Measurements from ENCODE around the gene DDOST. TPM values are rescaled to one million over a fixed set of nuclear protein-coding genes. Genes with fewer than 3 reads are reported as not detected.
A peak's percentile ranks its signal among the peaks of the same experiment; 100 is the strongest.

DDOST gene
- 100 to 1,000 TPM; 137 to 170 TPM for total RNA-seq

- Mint-ChIP-seq H3K9me3 (ENCODE audit: low read depth) (no peaks in the 10 kb centered on the region), H3K27ac (peak within 1 kb of the TSS; percentile 99), H3K36me3 (peaks cover 19% of the 10 kb centered on the region), H3K4me1 (peaks cover 37% of the 10 kb centered on the region), H3K27me3 (no peaks in the 10 kb centered on the region), H3K4me3 (peak within 1 kb of the TSS; percentile 83)
- peak; percentile 98 for DNase-seq
- peak; percentile 98 for ATAC-seq
- CTCF ChIA-PET = interaction anchor here (1.0 to 6.2 kb wide), 5 partner anchors 16 to 154 kb away, joined by 3 to 39 read pairs (median 7); partner anchors contain the start of genes MUL1 and PINK1
Measured at GRCh38 chr1:20661207-20662109, at the start of gene DDOST. TSS of gene DDOST (minus strand) at chr1:20661369. CDS start at chr1:20661350, 19 bp downstream.

- DNase-seq (no peak), ATAC-seq (no peak)
- CTCF ChIA-PET = interaction anchor here (1.0 kb wide), 1 partner anchor 9 kb away, joined by 3 read pairs; no protein-coding TSS in a partner anchor
- Mint-ChIP-seq H3K4me1 (no peaks in the 10 kb centered on the region), H3K27me3 (peaks cover 8% of the 10 kb centered on the region), H3K36me3 (no peaks in the 10 kb centered on the region), H3K27ac (no peak overlapping the region), H3K9me3 (ENCODE audit: low read depth) (no peaks in the 10 kb centered on the region), H3K4me3 (no peak overlapping the region)
Measured at GRCh38 chr1:20710469-20711284, 49.5 kb upstream of the DDOST start.

GRCh38 chr1:20709868-20710267, 48.7 kb upstream of the DDOST start:
- Mint-ChIP-seq H3K4me1 (no peaks in the 10 kb centered on the region), H3K27me3 (peaks cover under 1% of the 10 kb centered on the region), H3K27ac (no peak overlapping the region), H3K4me3 (no peak overlapping the region), H3K9me3 (ENCODE audit: low read depth) (no peaks in the 10 kb centered on the region), H3K36me3 (no peaks in the 10 kb centered on the region)
- ATAC-seq = no peak
- CTCF ChIA-PET = interaction anchor here (1.0 kb wide), 1 partner anchor 8 kb away, joined by 3 read pairs; no protein-coding TSS in a partner anchor
- DNase-seq = no peak

- DNase-seq (no peak), ATAC-seq (no peak)
- Mint-ChIP-seq H3K9me3 (ENCODE audit: low read depth) (no peaks in the 10 kb centered on the region), H3K27ac (no peak overlapping the region), H3K36me3 (no peaks in the 10 kb centered on the region), H3K4me3 (no peak overlapping the region), H3K4me1 (no peaks in the 10 kb centered on the region), H3K27me3 (no peaks in the 10 kb centered on the region)
- CTCF ChIA-PET = interaction anchor here (2.1 kb wide), 1 partner anchor 487 kb away, joined by 6 read pairs; no protein-coding TSS in a partner anchor
Measured at GRCh38 chr1:20708891-20709290, 47.7 kb upstream of the DDOST start.

GRCh38 chr1:20708057-20708456, 46.9 kb upstream of the DDOST start:
- Mint-ChIP-seq H3K36me3 (no peaks in the 10 kb centered on the region), H3K4me1 (no peaks in the 10 kb centered on the region), H3K27me3 (no peaks in the 10 kb centered on the region), H3K27ac (no peak overlapping the region), H3K4me3 (no peak overlapping the region), H3K9me3 (ENCODE audit: low read depth) (no peaks in the 10 kb centered on the region)
- CTCF ChIA-PET = interaction anchor here (0.8 to 2.9 kb wide), 3 partner anchors 12 to 487 kb away, joined by 3 to 18 read pairs (median 6); no protein-coding TSS in a partner anchor
- no peak for ATAC-seq
- DNase-seq = no peak

- CTCF ChIA-PET = interaction anchor here (0.5 to 2.9 kb wide), 3 partner anchors 10 to 489 kb away, joined by 3 to 18 read pairs (median 6); no protein-coding TSS in a partner anchor
- H3K4me1 Mint-ChIP-seq = no peaks in the 10 kb centered on the region
- no peak for ATAC-seq
- no peaks in the 10 kb centered on the region for H3K27me3 Mint-ChIP-seq
- no peaks in the 10 kb centered on the region for H3K36me3 Mint-ChIP-seq
- H3K9me3 Mint-ChIP-seq (ENCODE audit: low read depth) = no peaks in the 10 kb centered on the region
- H3K27ac Mint-ChIP-seq = no peak overlapping the region
- H3K4me3 Mint-ChIP-seq = no peak overlapping the region
- DNase-seq = no peak
Measured at GRCh38 chr1:20706841-20707240, 45.7 kb upstream of the DDOST start.

- ATAC-seq = no peak
- no peak for DNase-seq
- Mint-ChIP-seq H3K4me1 (no peaks in the 10 kb centered on the region), H3K27me3 (no peaks in the 10 kb centered on the region), H3K4me3 (no peak overlapping the region), H3K27ac (no peak overlapping the region), H3K9me3 (ENCODE audit: low read depth) (no peaks in the 10 kb centered on the region), H3K36me3 (no peaks in the 10 kb centered on the region)
- CTCF ChIA-PET = no interaction called here
Measured at GRCh38 chr1:20705203-20705755, 44.1 kb upstream of the DDOST start.

GRCh38 chr1:20704390-20705202, 43.4 kb upstream of the DDOST start:
- DNase-seq = no peak
- no peaks in the 10 kb centered on the region for H3K27me3 Mint-ChIP-seq
- no peaks in the 10 kb centered on the region for H3K36me3 Mint-ChIP-seq
- no peaks in the 10 kb centered on the region for H3K9me3 Mint-ChIP-seq (ENCODE audit: low read depth)
- H3K4me1 Mint-ChIP-seq = no peaks in the 10 kb centered on the region
- no peak overlapping the region for H3K4me3 Mint-ChIP-seq
- ATAC-seq = no peak
- H3K27ac Mint-ChIP-seq = no peak overlapping the region
- CTCF ChIA-PET = interaction anchor here (0.7 to 0.8 kb wide), 2 partner anchors 491 to 512 kb away, joined by 3 read pairs; no protein-coding TSS in a partner anchor

- Mint-ChIP-seq H3K27me3 (no peaks in the 10 kb centered on the region), H3K27ac (no peak overlapping the region), H3K4me1 (no peaks in the 10 kb centered on the region), H3K9me3 (ENCODE audit: low read depth) (no peaks in the 10 kb centered on the region), H3K4me3 (no peak overlapping the region), H3K36me3 (no peaks in the 10 kb centered on the region)
- CTCF ChIA-PET = no interaction called here
- no peak for ATAC-seq
- DNase-seq = no peak
Measured at GRCh38 chr1:20703124-20703756, 42.1 kb upstream of the DDOST start.

GRCh38 chr1:20702416-20702815, 41.2 kb upstream of the DDOST start:
- no peak for DNase-seq
- Mint-ChIP-seq H3K27ac (no peak overlapping the region), H3K9me3 (ENCODE audit: low read depth) (no peaks in the 10 kb centered on the region), H3K4me3 (no peak overlapping the region), H3K4me1 (no peaks in the 10 kb centered on the region), H3K27me3 (no peaks in the 10 kb centered on the region), H3K36me3 (no peaks in the 10 kb centered on the region)
- no peak for ATAC-seq
- CTCF ChIA-PET = interaction anchor here (0.6 to 0.9 kb wide), 2 partner anchors 8 to 13 kb away, joined by 3 to 4 read pairs; no protein-coding TSS in a partner anchor

- ATAC-seq = no peak
- no peaks in the 10 kb centered on the region for H3K36me3 Mint-ChIP-seq
- no peak overlapping the region for H3K27ac Mint-ChIP-seq
- no peaks in the 10 kb centered on the region for H3K27me3 Mint-ChIP-seq
- no peaks in the 10 kb centered on the region for H3K9me3 Mint-ChIP-seq (ENCODE audit: low read depth)
- DNase-seq = no peak
- no peak overlapping the region for H3K4me3 Mint-ChIP-seq
- H3K4me1 Mint-ChIP-seq = peaks cover 1% of the 10 kb centered on the region
- CTCF ChIA-PET = interaction anchor here (0.9 kb wide), 1 partner anchor 8 kb away, joined by 3 read pairs; no protein-coding TSS in a partner anchor
Measured at GRCh38 chr1:20701847-20702246, 40.7 kb upstream of the DDOST start.

GRCh38 chr1:20701446-20701845, 40.3 kb upstream of the DDOST start:
- H3K27me3 Mint-ChIP-seq = no peaks in the 10 kb centered on the region
- H3K4me1 Mint-ChIP-seq = peaks cover 2% of the 10 kb centered on the region
- no peaks in the 10 kb centered on the region for H3K36me3 Mint-ChIP-seq
- DNase-seq (no peak), ATAC-seq (no peak)
- H3K27ac Mint-ChIP-seq = no peak overlapping the region
- no peak overlapping the region for H3K4me3 Mint-ChIP-seq
- H3K9me3 Mint-ChIP-seq (ENCODE audit: low read depth) = no peaks in the 10 kb centered on the region
- CTCF ChIA-PET = interaction anchor here (0.9 kb wide), 1 partner anchor 9 kb away, joined by 3 read pairs; no protein-coding TSS in a partner anchor

All from activated CD8-positive, alpha-beta memory T cell treated with anti-CD3 and anti-CD28 coated beads, Interleukin-2, amount 10 ng/mL, durations not matched to agents 7 days and 5 days (primary cell).